HG02759 (cell line): Measurements from ENCODE around the gene TAS2R9.
"Not testable (repeated sequence)": the region's sequence is repeated elsewhere in the genome, so short reads cannot be mapped to it uniquely, and the experiment has no call there.

ENCODE experiments used
- ATAC-seq: cut with Tn5 transposase; IDR thresholded peaks from one replicate; pipeline ENCODE4 v1.9.1; 2021; ENCODE audit warnings: mild to moderate bottlenecking, moderate library complexity; ENCODE audit not compliant: unreplicated experiment

TAS2R9 gene

GRCh38 chr12:10810068-10810467, at the start of gene TAS2R9:
TSS of gene TAS2R9 (minus strand) at chr12:10810168. CDS start at chr12:10810075, 93 bp downstream.
- no peak for ATAC-seq

- ATAC-seq = no peak
These were observed 45.8 kb upstream of the TAS2R9 start for GRCh38 chr12:10855807-10856206.

DNA sequence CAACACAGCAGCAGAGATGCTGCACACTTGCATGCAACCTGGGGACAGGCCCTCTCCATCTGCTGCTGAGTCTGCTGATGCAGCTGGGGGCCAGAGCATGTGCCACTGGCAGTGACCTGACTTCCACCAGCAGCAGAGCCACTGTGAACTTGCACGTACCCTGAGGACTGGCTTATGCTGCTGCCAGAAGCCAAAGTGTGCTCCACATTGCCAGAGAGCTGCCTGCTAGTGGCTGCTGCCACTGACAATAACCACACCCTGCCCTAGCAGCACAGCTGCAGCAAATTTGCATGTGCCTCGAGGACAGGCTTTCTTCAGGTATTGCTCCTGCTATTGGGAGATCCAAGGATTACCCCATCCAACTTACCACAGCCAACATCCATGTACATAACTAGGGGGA, 43.8 kb upstream of the TAS2R9 start:
- ATAC-seq = no peak

DNA sequence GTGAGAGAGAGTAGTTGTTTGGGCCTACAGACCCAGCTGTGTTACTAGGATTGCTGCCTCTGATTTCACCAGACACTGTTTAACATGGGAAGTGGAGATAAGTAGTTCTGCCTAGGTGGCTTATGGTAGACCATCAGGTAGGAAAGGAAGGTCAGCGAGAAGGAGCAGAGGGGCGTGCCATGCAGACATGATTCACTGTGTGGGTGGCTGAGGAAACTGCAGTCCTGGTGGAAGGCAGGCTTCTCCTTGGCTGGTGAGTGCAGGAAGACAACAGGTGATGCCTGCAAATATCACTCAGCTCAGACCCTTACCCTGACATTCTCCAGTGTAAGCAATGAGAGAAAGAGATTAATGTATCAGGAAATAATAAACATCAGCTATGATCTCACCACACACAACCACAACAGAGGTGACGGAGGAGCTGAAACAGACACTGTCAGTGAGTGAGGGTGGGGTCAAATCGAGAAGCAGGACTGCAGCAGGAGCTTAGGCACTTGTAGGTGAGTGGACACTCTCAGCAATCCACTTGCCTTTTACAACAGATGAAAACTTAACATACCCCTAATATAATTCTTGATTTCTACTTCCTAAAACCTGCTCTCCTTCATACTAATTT, 41.4 kb upstream of the TAS2R9 start:
- ATAC-seq = no peak

DNA sequence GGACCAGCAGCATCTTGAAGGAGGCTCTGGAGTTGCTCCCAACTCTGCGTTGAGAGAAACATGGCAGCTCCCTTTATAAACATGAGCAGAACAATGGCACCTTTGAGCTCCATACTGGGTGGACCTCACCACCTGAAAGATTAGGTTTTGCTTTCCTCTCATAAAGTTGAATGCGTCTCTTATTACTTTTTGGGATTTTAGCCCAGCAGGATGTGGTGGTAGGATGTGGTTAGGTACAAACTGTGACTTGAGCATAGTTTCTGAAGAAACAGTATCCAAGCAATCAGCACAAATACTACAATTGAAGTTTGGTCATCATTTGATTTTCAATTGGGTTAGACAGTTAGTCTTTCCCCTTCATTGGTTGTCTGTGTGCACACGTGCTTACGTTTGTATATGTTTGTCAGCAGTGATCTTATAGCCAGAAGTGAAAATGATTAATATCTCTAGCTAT, 39.5 kb upstream of the TAS2R9 start, which contains the start of gene PRR4:
Gene PRR4, minus strand, starts transcription at position 51 of the 454 bp plus-strand sequence. Its CDS starts 38 bp downstream, at position 13.
- no peak for ATAC-seq

- ATAC-seq = no peak
These were observed 37.8 kb upstream of the TAS2R9 start for GRCh38 chr12:10847744-10848143.

DNA sequence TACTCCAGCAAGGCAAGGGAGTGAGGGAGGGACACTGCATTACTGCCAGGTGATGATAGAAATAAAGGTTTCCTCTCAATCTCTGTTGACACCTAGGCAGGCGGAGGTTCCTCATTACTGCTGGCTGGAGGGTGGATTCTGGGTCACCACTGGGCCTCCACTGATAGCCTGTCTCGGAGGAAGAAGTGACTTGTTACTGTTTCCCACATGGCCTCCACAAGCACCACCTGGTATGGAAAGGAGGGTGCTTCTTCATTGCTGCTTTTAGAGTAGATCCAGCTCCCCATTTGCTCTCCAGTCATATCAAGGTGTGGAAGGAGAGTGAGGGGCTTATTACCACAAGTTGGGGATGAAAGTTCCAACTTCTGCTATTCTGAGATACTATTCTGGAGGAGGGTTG, 32.9 kb upstream of the TAS2R9 start:
- no peak for ATAC-seq

DNA sequence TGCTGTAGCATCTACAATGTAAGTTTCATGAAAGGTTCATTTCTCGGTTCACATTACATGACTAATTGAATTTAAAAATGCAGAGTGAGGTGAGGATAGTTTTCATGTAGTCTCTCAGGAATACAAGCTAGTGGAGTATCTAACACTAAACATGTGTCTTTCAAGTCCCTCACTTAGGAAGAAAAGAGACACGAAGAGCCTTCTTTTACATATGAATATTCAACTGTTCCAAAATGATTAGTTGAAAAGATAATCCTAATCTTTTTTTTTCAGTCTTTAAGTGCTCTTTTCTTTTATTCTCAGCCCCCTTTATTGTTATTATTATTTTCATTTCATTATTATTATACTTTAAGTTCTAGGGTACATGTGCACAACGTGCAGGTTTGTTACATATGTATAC, 28.5 kb upstream of the TAS2R9 start:
- ATAC-seq = no peak

DNA sequence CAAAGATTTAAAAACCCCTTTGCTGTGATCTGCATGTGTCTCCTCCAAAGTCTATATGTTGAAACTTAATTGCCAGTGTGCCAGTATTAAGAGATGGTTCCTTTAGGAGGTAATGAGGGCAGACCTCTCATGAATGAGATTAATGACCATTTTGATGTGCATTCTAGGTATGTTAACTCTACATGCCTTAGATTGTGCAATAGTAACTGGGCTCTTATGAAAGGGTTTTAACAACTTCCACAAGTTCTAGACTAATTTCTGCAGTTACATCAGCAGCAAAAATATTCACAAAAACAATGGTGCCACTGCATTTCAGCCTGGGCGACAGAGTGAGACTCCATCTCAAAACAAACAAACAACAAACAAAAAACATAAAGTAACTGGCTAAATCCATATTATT, 20.0 kb upstream of the TAS2R9 start:
- ATAC-seq = no peak

DNA sequence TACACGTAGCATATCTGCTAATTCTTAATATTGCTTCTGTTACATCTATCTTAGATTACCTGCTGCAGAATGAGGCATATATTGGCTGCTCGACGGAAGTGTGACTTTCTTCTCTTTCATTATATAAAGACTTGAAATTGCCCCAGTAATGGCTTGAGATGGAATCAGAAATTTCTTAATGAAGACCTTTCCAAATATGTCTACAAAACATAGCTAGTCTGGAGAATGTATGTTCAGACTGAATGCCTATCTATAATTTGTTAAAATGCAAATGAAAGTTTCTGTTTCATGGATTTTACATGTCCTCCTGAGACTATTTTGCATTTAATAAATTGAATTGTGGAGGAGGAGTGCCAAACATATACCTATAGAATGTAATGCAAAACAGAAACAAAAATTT, 16.3 kb upstream of the TAS2R9 start, which contains the start of gene TAS2R10:
Gene TAS2R10, minus strand, starts transcription at position 101 of the 400 bp plus-strand sequence. Its CDS starts 89 bp downstream, at position 12.
- ATAC-seq = no peak

- ATAC-seq = no peak
These were observed 15.0 kb upstream of the TAS2R9 start for GRCh38 chr12:10824957-10825356.

DNA sequence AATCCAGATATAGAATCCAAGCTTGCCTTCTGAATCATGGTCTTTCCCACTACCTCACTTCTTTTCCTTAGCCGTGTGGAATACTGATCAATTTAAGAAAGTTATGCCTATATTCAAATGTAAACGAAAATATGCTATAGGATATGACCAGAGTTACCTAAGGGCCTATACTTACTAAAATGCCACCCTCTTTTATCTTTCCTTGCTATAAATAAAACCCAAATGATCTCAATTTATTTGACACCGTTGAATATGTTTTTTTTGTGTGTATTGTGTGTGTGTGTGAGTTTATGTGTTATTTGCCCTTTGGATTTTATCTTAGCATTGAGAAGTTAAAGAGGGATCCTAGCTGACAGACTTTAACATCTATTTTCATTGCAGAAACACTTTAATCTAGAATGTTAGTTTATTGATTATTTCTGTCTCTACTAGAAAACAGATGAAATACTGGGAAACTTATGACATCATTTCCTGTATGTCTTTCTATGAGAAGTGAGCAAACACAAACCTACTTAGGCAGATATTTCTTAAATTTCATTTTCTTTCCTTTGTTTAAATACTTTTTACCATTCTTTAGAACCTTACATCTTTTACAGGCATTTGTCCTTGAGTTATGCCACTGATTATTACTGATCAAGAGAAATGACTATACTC, 2.0 kb upstream of the TAS2R9 start:
- ATAC-seq = no peak

DNA sequence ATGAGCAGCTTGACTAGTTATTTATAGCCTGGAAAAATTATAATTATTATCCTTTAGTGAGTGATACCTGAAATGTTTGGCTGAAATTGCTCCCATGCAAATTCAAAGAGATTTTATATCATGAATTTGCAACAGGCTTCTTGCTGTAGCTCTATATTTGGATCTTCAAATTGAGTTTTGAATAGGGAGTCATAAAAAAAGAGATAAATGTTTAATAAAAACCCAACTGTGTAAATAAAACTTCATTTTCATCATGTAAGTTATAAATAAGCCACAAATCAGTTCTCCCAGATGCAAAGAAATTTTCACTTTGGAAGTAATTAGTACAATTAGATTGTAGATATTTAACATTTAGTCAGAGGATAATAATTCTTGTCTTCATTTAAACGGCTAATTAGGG, 2.8 kb downstream of the TAS2R9 start, which contains the start of gene TAS2R8:
Gene TAS2R8, minus strand, starts transcription at position 101 of the 400 bp plus-strand sequence. CDS start 306 bp downstream, outside the sequence.
- no peak for ATAC-seq

DNA sequence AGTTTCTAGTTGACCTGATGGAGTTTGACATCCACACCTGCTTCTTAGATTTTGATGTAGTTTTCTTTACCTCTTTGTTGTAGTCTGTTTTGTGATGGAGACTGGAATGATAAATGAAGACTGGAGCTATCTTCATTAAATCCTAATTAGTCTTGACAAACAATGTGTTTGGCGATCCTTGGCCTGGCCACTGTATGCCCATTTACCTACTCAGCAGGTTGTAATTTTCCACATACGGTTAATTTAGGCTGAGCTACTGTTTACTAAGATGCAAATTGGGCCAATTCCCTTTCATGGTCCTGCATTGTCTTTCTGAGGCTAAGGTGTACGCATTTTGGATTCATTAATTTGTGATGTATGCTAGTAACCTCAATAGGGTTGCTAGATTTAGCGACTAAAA, 7.4 kb downstream of the TAS2R9 start, which contains the start of gene TAS2R7:
Gene TAS2R7, minus strand, starts transcription at position 41 of the 400 bp plus-strand sequence. CDS start 57 bp downstream, outside the sequence.
- ATAC-seq = no peak

DNA sequence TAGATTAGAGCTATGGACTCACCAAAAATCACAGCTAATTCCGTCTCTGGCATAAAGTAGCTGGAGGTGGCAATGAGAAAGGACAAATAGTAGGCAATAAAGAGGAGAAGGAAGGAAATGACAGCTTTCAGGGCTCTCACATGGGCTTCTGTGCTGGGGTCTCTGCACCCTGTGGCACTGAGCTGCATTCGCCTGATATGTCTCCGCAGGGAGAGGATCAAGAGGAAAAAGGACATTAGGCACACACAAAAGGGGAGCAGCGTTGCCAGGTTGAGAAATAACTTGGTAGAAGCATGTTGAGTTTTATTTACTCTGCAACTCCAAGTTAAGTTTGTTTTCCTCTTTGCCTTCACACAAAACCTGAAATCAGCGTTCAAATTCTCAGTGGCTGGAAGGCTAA, 8.2 kb downstream of the TAS2R9 start:
- ATAC-seq = no peak

GRCh38 chr12:10794222-10794621, 15.7 kb downstream of the TAS2R9 start:
- no peak for ATAC-seq

- not testable (repeated sequence) for ATAC-seq
These were observed 18.2 kb downstream of the TAS2R9 start for GRCh38 chr12:10791769-10792168.

DNA sequence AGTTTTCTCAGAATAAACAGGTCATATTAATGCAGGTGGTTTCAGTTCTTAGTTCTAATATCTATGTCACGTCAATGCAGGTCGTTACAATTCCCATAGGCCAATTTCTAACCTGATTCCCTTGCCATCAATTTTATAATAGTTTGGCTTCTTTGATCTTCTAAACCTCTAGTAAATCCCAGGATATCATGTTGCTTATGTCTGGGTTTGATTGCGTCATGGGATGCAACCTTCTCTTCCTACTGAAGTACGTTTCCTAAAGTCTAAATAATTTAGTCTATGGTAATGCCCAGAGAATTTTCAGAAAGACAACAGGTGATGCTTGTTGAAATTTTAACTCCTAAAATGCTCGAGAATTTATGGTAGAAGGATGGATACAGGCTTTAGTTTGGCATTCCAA, 26.7 kb downstream of the TAS2R9 start:
- no peak for ATAC-seq

- no peak for ATAC-seq
These were observed 30.9 kb downstream of the TAS2R9 start for GRCh38 chr12:10779103-10779502.

DNA sequence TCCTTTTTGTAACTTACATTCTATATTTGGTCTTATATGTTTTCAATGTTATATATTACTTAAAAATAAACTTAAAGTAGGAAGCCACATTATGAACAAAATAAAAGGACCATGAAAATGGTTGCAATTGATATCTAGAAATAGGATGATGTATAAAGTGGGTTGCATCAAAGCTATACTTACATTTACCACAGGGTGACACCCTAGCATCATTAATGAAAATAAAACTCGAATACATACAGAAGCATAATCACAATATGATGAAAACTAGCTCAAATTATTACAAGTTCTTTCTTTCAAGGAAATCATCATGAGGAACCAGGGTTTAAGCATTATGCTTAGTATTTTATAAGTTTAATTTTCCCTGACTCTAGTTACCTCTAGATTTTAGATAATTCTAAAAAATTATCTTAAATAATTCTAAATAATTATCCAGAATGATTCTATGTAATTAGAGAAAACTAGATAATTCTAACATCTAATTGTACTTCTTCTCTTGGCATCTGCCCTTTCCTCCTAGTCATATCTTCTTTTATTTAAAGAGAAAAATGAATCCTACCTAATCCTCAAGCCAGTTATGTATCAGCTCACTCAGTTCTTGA, 38.7 kb downstream of the TAS2R9 start:
- no peak for ATAC-seq

- ATAC-seq = no peak
These were observed 50.3 kb downstream of the TAS2R9 start for GRCh38 chr12:10759657-10760056.
